ENCODE results near the gene CARD9.
"Not testable (repeated sequence)": the region's sequence is repeated elsewhere in the genome, so short reads cannot be mapped to it uniquely, and the experiment has no call there.

Gene CARD9

GRCh38 chr9:136364942-136365774 is 8.3 kb downstream of the CARD9 start:
- FAIRE-seq (no peak), DNase-seq (ENCODE audit: insufficient read length, low spot score) (no peak)

GRCh38 chr9:136363949-136364748 is 9.3 kb downstream of the CARD9 start:
- DNase-seq (ENCODE audit: insufficient read length, low spot score) (no peak), FAIRE-seq (peak; percentile 16)

GRCh38 chr9:136363106-136363948 is 10.1 kb downstream of the CARD9 start, which contains the start of gene DNLZ:
DNLZ (minus strand) TSS chr9:136363744; CDS start chr9:136363714, 30 bp downstream.
- peak; percentile 79 for FAIRE-seq

GRCh38 chr9:136362450-136362784 is 11.1 kb downstream of the CARD9 start:
- no peak for FAIRE-seq
- no peak for DNase-seq (ENCODE audit: insufficient read length, low spot score)

More at GRCh38 chr9:136363106-136363948, 10.1 kb downstream of the CARD9 start, which contains the start of gene DNLZ:
- DNase-seq (ENCODE audit: insufficient read length, low spot score) = peak; percentile 90

- DNase-seq (ENCODE audit: insufficient read length, low spot score) (no peak), FAIRE-seq (no peak)
These were observed 11.6 kb downstream of the CARD9 start for GRCh38 chr9:136361754-136362449.

GRCh38 chr9:136361047-136361753 is 12.3 kb downstream of the CARD9 start:
- FAIRE-seq (no peak), DNase-seq (ENCODE audit: insufficient read length, low spot score) (no peak)

- no peak for FAIRE-seq
- DNase-seq (ENCODE audit: insufficient read length, low spot score) = no peak
These were observed 13.4 kb downstream of the CARD9 start for GRCh38 chr9:136359774-136360718.

GRCh38 chr9:136358888-136359287 is 14.6 kb downstream of the CARD9 start:
- FAIRE-seq (no peak), DNase-seq (ENCODE audit: insufficient read length, low spot score) (no peak)

- DNase-seq (ENCODE audit: insufficient read length, low spot score) = no peak
- FAIRE-seq = no peak
These were observed 15.5 kb downstream of the CARD9 start for GRCh38 chr9:136358016-136358415.

GRCh38 chr9:136357202-136357725 is 16.2 kb downstream of the CARD9 start:
- no peak for DNase-seq (ENCODE audit: insufficient read length, low spot score)
- FAIRE-seq = no peak

- no peak for DNase-seq (ENCODE audit: insufficient read length, low spot score)
These were observed 17.6 kb downstream of the CARD9 start for GRCh38 chr9:136355616-136356557.

GRCh38 chr9:136354592-136355085 is 18.8 kb downstream of the CARD9 start:
- DNase-seq (ENCODE audit: insufficient read length, low spot score) (peak; percentile 49), FAIRE-seq (no peak)

More at GRCh38 chr9:136355616-136356557, 17.6 kb downstream of the CARD9 start:
- FAIRE-seq = no peak

GRCh38 chr9:136353757-136354488 is 19.5 kb downstream of the CARD9 start:
- DNase-seq (ENCODE audit: insufficient read length, low spot score) = no peak
- FAIRE-seq = no peak

GRCh38 chr9:136353088-136353487 is 20.4 kb downstream of the CARD9 start:
- DNase-seq (ENCODE audit: insufficient read length, low spot score) = no peak
- no peak for FAIRE-seq

- DNase-seq (ENCODE audit: insufficient read length, low spot score) = no peak
- FAIRE-seq = no peak
These were observed 20.8 kb downstream of the CARD9 start for GRCh38 chr9:136352682-136353081.

GRCh38 chr9:136351868-136352267 is 21.6 kb downstream of the CARD9 start:
- not testable (repeated sequence) for DNase-seq (ENCODE audit: insufficient read length, low spot score); FAIRE-seq

Data from HTR-8/SVneo (cell line).